NB4 (cell line): ENCODE measurements around the gene DAPK1.

Source experiments
- MYC ChIP-seq: IDR thresholded peaks from 2 replicates; pipeline ENCODE4 v1.6.1; 2011; ENCODE audit warnings: low read depth, low read length
- POLR2A ChIP-seq: IDR thresholded peaks from 2 replicates; pipeline ENCODE4 v1.6.1; 2011; ENCODE audit warnings: mild to moderate bottlenecking; ENCODE audit not compliant: insufficient read length; ENCODE audit errors: extremely low read depth
- TF ChIP-seq, protein P1 (sequence below): IDR thresholded peaks from one replicate; pipeline ENCODE4 v1.5.1; 2012; ENCODE audit warnings: low read depth, low read length

DNA sequence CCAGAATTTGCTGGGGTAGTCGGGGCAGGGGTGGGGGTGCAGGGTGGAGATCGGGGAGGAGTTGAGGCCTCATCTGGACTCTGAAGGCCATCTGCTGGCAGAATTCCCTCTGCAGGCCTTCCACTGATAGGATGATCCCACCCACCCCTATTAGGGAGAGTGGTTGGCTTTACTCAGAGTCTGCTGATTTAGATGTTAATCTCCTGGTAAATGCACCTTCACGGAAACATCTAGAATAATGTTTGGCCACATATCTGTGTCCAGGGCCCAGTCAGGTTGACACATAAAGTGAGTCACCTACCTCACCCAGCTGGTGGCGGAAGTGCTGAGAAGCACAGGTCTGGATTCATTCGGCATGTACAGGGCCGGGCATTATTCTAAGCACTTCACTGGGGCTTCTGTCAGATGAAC is 50.0 kb downstream of the DAPK1 start:
- TF ChIP-seq, protein P1, sequence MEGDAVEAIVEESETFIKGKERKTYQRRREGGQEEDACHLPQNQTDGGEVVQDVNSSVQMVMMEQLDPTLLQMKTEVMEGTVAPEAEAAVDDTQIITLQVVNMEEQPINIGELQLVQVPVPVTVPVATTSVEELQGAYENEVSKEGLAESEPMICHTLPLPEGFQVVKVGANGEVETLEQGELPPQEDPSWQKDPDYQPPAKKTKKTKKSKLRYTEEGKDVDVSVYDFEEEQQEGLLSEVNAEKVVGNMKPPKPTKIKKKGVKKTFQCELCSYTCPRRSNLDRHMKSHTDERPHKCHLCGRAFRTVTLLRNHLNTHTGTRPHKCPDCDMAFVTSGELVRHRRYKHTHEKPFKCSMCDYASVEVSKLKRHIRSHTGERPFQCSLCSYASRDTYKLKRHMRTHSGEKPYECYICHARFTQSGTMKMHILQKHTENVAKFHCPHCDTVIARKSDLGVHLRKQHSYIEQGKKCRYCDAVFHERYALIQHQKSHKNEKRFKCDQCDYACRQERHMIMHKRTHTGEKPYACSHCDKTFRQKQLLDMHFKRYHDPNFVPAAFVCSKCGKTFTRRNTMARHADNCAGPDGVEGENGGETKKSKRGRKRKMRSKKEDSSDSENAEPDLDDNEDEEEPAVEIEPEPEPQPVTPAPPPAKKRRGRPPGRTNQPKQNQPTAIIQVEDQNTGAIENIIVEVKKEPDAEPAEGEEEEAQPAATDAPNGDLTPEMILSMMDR = no peak
- no peak for TF ChIP-seq POLR2A
- no peak for TF ChIP-seq MYC
